SJCRH30 (cell line): ENCODE results near the gene TTLL3. TPM values are rescaled to one million over a fixed set of nuclear protein-coding genes. Genes with fewer than 3 reads are reported as not detected.
A peak's percentile ranks its signal among the peaks of the same experiment; 100 is the strongest.

Experiments
- DNase-seq, 2 experiments: peaks; one replicate each; pipeline ENCODE4 v3.0.0-alpha.2; 2015 to 2020
- H3K27ac ChIP-seq: fragments of 250-450 bp; sonication (Bioruptor Pico); 2 replicates; pipeline ENCODE4 v1.5.1; 2020; ENCODE audit warnings: mild to moderate bottlenecking, moderate library complexity
- H3K27me3 ChIP-seq: fragments of 250-450 bp; sonication (Bioruptor Pico); 2 replicates; pipeline ENCODE4 v1.5.1; 2020; ENCODE audit warnings: mild to moderate bottlenecking, moderate library complexity
- H3K36me3 ChIP-seq: fragments of 250-450 bp; sonication (Bioruptor Pico); 2 replicates; pipeline ENCODE4 v1.5.1; 2020; ENCODE audit warnings: mild to moderate bottlenecking, moderate library complexity
- H3K4me1 ChIP-seq: fragments of 250-450 bp; sonication (Bioruptor Pico); 2 replicates; pipeline ENCODE4 v1.5.1; 2020; ENCODE audit warnings: mild to moderate bottlenecking, moderate library complexity
- H3K4me3 ChIP-seq: fragments of 250-450 bp; sonication (Bioruptor Pico); 2 replicates; pipeline ENCODE4 v1.5.1; 2020; ENCODE audit warnings: mild to moderate bottlenecking, moderate library complexity
- H3K9me3 ChIP-seq: fragments of 250-450 bp; sonication (Bioruptor Pico); replicated peaks from 2 replicates; pipeline ENCODE4 v1.5.1; 2020; ENCODE audit warnings: mild to moderate bottlenecking, moderate library complexity
- total RNA-seq: library from RNA; depleted of rRNA; stranded (reverse); fragments of >200 nt; shearing (Covaris generic); gene quantifications from 2 replicates; pipeline ENCODE4 v1.2.3, GENCODE V29; 2014

The TTLL3 gene
- total RNA-seq, 1 experiment from 2014 or later = 14.9 TPM

GRCh38 chr3:9791127-9791526 lies 18.9 kb upstream of the TTLL3 start:
- H3K4me1 ChIP-seq = peaks cover 7% of the 10 kb centered on the region
- peaks cover 6% of the 10 kb centered on the region; the same call in 1 of the 2 replicates for H3K36me3 ChIP-seq
- DNase-seq = no peak
- H3K27me3 ChIP-seq = no peaks in the 10 kb centered on the region
- no peak overlapping the region for H3K27ac ChIP-seq
- no peak overlapping the region for H3K4me3 ChIP-seq
- no peaks in the 10 kb centered on the region for H3K9me3 ChIP-seq

- no peaks in the 10 kb centered on the region for H3K27me3 ChIP-seq
- H3K36me3 ChIP-seq = peaks cover 5% of the 10 kb centered on the region; the same call in 1 of the 2 replicates
- no peaks in the 10 kb centered on the region for H3K9me3 ChIP-seq
- no peak for DNase-seq
- peaks cover 7% of the 10 kb centered on the region for H3K4me1 ChIP-seq
- H3K4me3 ChIP-seq = peak overlapping the region; percentile 79
- H3K27ac ChIP-seq = peak overlapping the region; percentile 97
Observed at GRCh38 chr3:9791790-9792404, 18.2 kb upstream of the TTLL3 start.

GRCh38 chr3:9792405-9793160 lies 17.5 kb upstream of the TTLL3 start, which contains the start of the genes ARPC4 and TADA3:
Gene ARPC4, plus strand, starts transcription at chr3:9793082. Its CDS starts 40 bp downstream, at chr3:9793122.
Gene TADA3, minus strand, starts transcription at chr3:9792473. Its CDS starts 1,007 bp downstream, at chr3:9791466.
- peak within 1 kb of the TSS; percentile 97 for H3K27ac ChIP-seq
- H3K4me1 ChIP-seq = peaks cover 7% of the 10 kb centered on the region
- DNase-seq = peak; percentile 95 to 97
- H3K36me3 ChIP-seq = peaks cover 10% of the 10 kb centered on the region; the same call in 1 of the 2 replicates
- H3K27me3 ChIP-seq = no peaks in the 10 kb centered on the region
- peak within 1 kb of the TSS; percentile 79 for H3K4me3 ChIP-seq
- H3K9me3 ChIP-seq = no peaks in the 10 kb centered on the region

- Histone ChIP-seq H3K27ac (peak overlapping the region; percentile 97), H3K9me3 (no peaks in the 10 kb centered on the region), H3K4me3 (peak overlapping the region; percentile 79), H3K4me1 (peaks cover 7% of the 10 kb centered on the region), H3K36me3 (peaks cover 15% of the 10 kb centered on the region; the same call in 1 of the 2 replicates), H3K27me3 (no peaks in the 10 kb centered on the region)
- DNase-seq = peak in 1 of 2 experiments; percentile 45
Observed at GRCh38 chr3:9793161-9793781, 16.8 kb upstream of the TTLL3 start.

GRCh38 chr3:9794400-9794799 lies 15.7 kb upstream of the TTLL3 start:
- Histone ChIP-seq H3K27ac (no peak overlapping the region), H3K4me3 (no peak overlapping the region), H3K9me3 (no peaks in the 10 kb centered on the region), H3K27me3 (no peaks in the 10 kb centered on the region), H3K36me3 (peaks cover 23% of the 10 kb centered on the region), H3K4me1 (peaks cover 7% of the 10 kb centered on the region)
- DNase-seq = no peak

GRCh38 chr3:9795207-9795606 lies 14.9 kb upstream of the TTLL3 start:
- no peaks in the 10 kb centered on the region for H3K9me3 ChIP-seq
- H3K27ac ChIP-seq = no peak overlapping the region
- peaks cover 7% of the 10 kb centered on the region for H3K4me1 ChIP-seq
- no peak overlapping the region for H3K4me3 ChIP-seq
- H3K36me3 ChIP-seq = peaks cover 25% of the 10 kb centered on the region
- H3K27me3 ChIP-seq = no peaks in the 10 kb centered on the region
- no peak for DNase-seq

GRCh38 chr3:9797196-9797945 lies 12.7 kb upstream of the TTLL3 start:
- no peaks in the 10 kb centered on the region for H3K27me3 ChIP-seq
- peaks cover 40% of the 10 kb centered on the region for H3K36me3 ChIP-seq

GRCh38 chr3:9800529-9800928 lies 9.5 kb upstream of the TTLL3 start:
- Histone ChIP-seq H3K9me3 (no peaks in the 10 kb centered on the region), H3K36me3 (peaks cover 66% of the 10 kb centered on the region), H3K4me3 (no peak overlapping the region)

More at GRCh38 chr3:9797196-9797945, 12.7 kb upstream of the TTLL3 start:
- H3K4me3 ChIP-seq = no peak overlapping the region
- no peaks in the 10 kb centered on the region for H3K9me3 ChIP-seq
- H3K27ac ChIP-seq = no peak overlapping the region
- DNase-seq = no peak
- H3K4me1 ChIP-seq = peaks cover 4% of the 10 kb centered on the region

GRCh38 chr3:9803494-9803893 lies 6.6 kb upstream of the TTLL3 start:
- no peaks in the 10 kb centered on the region for H3K27me3 ChIP-seq
- no peak for DNase-seq
- H3K36me3 ChIP-seq = peaks cover 60% of the 10 kb centered on the region
- H3K4me1 ChIP-seq = no peaks in the 10 kb centered on the region
- H3K9me3 ChIP-seq = no peaks in the 10 kb centered on the region
- no peak overlapping the region for H3K27ac ChIP-seq
- no peak overlapping the region for H3K4me3 ChIP-seq

More at GRCh38 chr3:9800529-9800928, 9.5 kb upstream of the TTLL3 start:
- no peak for DNase-seq
- Histone ChIP-seq H3K4me1 (no peaks in the 10 kb centered on the region), H3K27me3 (no peaks in the 10 kb centered on the region), H3K27ac (no peak overlapping the region)

- Histone ChIP-seq H3K27ac (no peak overlapping the region), H3K36me3 (peaks cover 48% of the 10 kb centered on the region), H3K4me3 (no peak overlapping the region), H3K4me1 (no peaks in the 10 kb centered on the region), H3K27me3 (no peaks in the 10 kb centered on the region), H3K9me3 (no peaks in the 10 kb centered on the region)
- no peak for DNase-seq
Observed at GRCh38 chr3:9804996-9805395, 5.1 kb upstream of the TTLL3 start.

GRCh38 chr3:9806137-9806536 lies 3.9 kb upstream of the TTLL3 start:
- H3K36me3 ChIP-seq = peaks cover 41% of the 10 kb centered on the region
- no peak overlapping the region for H3K27ac ChIP-seq
- H3K4me1 ChIP-seq = no peaks in the 10 kb centered on the region
- H3K9me3 ChIP-seq = no peaks in the 10 kb centered on the region
- no peak for DNase-seq
- no peak overlapping the region for H3K4me3 ChIP-seq
- H3K27me3 ChIP-seq = no peaks in the 10 kb centered on the region

- H3K27me3 ChIP-seq = no peaks in the 10 kb centered on the region
- H3K9me3 ChIP-seq = no peaks in the 10 kb centered on the region
- no peak overlapping the region for H3K4me3 ChIP-seq
- no peaks in the 10 kb centered on the region for H3K4me1 ChIP-seq
- no peak overlapping the region for H3K27ac ChIP-seq
- peaks cover 33% of the 10 kb centered on the region for H3K36me3 ChIP-seq
- DNase-seq = no peak
Observed at GRCh38 chr3:9806688-9807589, 3.1 kb upstream of the TTLL3 start.

- no peak overlapping the region for H3K27ac ChIP-seq
- no peak overlapping the region for H3K4me3 ChIP-seq
- H3K4me1 ChIP-seq = no peaks in the 10 kb centered on the region
- no peak for DNase-seq
- H3K9me3 ChIP-seq = no peaks in the 10 kb centered on the region
- H3K27me3 ChIP-seq = no peaks in the 10 kb centered on the region
- peaks cover 30% of the 10 kb centered on the region for H3K36me3 ChIP-seq
Observed at GRCh38 chr3:9807981-9808344, 2.1 kb upstream of the TTLL3 start.
